HG03066 (cell line): ENCODE results near the gene SIK1.
"Not testable (repeated sequence)": the region's sequence is repeated elsewhere in the genome, so short reads cannot be mapped to it uniquely, and the experiment has no call there.

Experiments used
- ATAC-seq: cut with Tn5 transposase; IDR thresholded peaks from one replicate; pipeline ENCODE4 v1.9.1; 2021; ENCODE audit warnings: low read depth; ENCODE audit not compliant: unreplicated experiment

The SIK1 gene

DNA sequence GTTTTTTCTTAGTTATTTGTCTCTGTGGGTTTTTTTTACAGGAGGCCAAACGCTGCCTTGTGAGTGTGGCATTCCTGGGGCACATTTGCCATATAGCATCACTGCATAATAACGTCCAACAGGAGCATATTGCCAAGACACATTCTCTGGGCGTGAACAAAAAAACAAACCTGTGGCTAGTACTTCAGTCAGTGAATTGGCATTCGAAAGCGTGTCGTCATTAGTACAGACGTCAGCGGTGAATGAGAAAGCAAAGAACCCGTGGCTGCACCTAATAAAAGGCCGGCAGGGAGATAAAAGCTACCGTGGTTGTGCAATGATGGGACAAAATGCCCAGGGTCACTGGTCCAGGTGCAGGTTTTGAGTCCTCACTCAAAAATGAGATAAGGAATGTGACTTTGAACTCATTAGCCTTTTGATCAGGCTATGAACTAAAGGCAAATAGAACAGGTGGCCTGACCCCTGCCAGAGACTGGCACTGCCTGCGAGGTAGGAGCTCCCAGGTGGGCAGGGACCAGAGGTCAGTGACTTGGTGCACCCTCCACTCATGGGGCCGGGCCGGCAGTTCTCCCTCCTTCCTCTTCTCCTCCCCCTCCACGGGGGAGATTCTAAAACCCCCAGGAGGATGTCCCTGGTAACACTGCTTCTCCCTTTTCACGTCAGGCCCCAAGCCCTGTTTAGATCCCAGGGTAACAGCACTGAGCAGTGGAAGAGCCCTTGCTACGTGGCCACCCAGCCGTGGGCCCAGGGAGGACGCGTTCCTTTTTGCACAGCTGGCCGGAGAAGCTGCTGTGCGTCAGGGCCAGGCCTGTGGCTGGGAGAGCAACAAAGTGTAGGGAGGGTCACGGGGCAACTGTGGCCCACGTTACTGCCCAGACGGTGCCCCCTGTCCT lies 14.2 kb upstream of the SIK1 start:
- not testable (repeated sequence) for ATAC-seq

DNA sequence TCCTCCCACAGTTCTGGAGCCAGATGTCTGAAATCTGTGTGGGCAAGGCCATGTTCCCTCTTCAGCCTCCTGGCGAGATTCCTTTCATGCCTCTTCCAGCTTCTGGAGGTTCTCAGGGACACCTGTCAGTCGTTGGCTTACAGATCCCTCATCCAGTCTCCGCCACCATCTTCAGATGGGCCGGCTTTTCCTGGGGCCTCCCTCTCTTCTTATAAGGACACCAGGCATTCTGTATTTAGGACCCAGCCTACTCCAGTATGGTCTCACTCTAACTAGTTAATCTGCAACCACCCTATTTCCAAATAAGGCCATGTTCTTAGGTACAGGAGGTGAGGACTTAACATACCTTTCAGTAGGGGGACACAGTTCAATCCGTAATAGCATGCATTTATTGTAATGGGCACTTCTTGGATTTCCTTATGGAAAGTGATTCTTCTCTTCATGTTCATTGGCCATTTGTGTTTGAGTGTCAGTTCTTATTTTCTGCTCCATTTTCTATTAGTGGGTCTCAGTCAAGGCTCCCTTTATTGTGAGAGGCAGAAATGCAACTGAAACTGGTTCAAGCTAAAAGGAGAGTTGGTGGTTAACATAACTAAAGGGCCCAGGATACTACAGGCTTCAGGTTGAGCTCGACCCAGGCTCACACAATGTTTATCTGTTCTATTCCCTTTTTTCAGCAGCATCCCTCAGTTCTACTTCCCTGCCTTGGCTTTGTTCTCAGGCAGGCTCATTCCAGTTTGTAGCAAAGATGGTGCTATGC lies 12.6 kb upstream of the SIK1 start:
- ATAC-seq: not testable (repeated sequence)

DNA sequence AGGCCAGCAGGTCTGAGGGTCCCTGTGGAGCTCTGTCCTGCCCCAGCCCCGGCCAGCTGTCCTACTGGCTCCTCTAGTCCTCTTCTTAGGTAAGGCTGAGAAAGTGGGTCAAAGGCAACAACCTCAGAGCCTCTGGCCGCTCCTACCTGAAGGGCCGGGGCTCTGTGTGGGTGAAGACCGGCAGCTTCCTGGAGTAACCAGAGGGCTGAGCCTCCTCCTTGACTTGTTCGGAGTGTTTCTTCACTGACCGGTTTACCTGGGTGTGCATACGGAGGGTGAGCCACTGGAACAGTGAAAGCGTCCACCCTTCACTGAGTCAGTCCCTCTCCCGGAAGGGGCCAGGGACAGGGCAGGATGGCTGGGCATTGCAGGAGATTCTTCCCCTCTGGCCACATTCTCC lies 9.3 kb upstream of the SIK1 start:
- not testable (repeated sequence) for ATAC-seq

DNA sequence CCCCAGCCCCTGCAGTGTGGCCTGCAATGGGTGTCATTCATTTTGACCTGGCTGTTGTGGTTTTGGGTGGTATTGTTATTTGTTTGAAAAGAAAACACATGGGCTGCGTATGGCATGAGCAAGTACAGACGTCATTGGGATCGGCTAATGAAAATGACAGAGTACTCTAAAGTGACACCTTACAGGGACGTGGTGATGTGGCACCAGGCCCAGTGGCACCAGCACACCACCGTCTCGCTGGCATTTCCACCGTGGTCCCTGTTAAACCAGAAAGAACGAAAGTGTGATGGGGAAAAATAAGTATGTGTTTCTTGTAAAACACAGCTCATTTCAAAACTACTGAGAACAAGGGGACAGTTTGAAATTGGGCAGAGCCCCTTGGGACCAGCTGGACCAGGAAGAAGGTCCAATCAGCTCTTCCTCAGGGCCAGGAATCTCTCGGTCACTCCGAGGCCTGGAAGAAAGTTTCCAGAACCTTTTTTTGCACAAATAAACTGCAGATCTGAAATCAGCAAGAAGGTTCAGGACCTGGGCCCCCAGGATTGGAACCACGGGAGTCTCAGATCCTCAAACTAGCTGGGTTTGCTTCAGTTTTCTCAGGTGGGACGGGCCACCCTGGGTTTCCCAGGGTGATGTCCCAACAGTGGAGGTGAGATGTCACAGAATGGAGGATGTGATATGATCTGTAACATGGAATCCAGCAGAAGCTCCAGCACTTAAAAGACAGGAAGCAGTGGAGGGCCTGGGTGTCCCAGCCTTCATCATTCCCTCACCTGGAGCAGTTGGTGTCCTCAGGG lies 6.6 kb upstream of the SIK1 start:
- ATAC-seq: not testable (repeated sequence)

DNA sequence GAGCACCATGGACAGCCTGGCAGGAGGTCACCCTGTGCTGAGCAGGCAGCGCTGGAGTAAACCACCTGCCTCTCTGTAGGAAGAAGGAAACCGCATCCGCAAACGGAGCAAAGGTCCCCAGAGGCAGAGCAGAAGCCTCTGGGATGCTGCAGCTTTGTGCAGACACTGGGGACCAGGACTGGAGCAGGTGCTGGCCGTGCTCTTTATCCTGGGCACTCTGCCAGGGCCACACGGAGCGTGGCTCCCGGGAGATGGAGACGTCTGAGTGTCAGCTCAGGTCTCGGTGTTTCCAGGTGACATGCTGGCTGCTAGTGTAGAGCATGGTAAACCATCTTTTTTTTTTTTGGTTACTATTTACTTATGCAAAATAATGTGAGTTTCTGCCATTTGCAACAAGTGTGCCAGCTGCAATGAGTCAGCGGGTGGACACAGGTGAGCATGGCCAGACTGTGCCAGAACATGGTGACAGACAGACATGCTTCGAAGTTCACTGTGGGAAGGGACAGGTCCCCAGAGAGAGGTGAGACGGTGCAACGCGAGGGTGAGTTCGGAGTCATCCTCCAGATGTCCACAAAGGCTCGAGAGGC lies 4.0 kb upstream of the SIK1 start:
- ATAC-seq: not testable (repeated sequence)

DNA sequence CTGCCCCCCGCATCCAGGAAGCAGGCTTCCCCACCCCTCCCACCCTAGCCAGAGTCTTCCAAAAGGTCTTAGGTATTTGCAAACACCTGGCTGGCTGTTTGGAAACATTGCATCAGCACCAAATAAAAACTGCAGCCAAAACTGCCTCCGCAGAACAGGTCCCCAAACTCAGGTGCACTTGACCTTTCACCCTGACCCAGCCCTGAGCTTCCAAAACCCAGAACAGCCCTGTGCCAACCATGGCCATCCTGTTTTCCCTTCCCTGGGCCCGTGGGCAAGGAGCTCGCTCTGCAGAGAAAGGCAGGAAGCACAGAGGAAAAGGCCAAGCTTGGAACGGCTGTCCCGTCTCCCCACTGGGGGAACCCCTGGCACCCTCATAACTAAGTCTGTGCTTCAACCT lies 2.0 kb upstream of the SIK1 start:
- ATAC-seq: not testable (repeated sequence)

DNA sequence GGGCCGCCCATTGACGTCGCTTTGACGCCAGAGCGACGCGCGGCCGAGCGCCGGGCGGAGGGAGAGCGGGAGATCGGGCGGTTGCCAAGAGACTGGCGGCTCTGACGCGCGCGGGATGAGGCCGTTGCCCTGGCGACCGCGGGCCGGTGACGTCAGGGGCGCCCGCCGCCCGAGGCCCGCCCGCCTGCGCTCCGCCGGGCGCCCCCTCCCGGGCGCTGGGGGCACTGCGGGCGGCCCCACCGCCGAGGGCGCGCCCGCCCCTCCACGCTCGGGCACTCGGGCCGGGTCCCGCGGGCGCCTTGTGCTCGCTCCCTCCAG lies 270 bp upstream of the SIK1 start:
- ATAC-seq: peak; percentile 70

DNA sequence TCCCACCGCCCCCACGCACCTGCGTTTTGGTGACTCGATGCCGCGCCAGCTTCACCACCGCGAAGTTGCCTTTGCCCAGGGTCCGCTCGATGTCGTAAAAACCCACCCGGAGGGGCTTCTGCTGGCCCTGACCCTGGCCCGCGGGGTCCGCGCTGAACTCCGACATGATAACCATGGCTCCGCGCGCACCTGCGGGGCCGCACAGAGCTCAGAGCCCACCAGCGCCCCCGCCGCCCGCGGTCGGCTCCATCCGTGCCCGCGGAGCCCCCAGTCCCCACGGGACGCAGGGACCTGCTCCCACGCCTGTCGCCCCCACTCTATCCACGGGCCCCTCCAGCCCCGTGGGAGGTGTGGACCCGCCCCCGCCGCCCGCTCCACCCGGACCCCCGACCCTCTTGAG lies 927 bp downstream of the SIK1 start:
- not testable (repeated sequence) for ATAC-seq

DNA sequence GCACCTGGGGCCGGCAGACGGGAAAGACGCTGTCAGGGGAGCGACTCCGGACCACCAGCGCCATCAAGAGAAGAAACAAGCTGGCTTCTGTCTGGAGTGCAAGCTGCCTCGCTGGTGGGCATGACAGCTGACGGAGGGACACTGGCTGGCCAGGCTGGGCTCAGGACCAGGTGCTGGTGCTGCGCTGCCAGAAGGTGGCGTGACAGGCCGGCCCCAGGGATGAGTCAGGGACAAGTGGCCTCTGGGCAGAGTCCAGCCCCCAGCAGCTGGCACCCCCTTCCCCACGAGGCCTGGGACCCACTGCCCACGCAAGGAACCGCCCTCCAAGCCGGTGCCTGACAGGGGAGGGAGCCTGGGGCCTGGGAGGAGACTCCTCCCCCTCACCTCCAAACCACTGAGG lies 7.5 kb downstream of the SIK1 start:
- not testable (repeated sequence) for ATAC-seq

DNA sequence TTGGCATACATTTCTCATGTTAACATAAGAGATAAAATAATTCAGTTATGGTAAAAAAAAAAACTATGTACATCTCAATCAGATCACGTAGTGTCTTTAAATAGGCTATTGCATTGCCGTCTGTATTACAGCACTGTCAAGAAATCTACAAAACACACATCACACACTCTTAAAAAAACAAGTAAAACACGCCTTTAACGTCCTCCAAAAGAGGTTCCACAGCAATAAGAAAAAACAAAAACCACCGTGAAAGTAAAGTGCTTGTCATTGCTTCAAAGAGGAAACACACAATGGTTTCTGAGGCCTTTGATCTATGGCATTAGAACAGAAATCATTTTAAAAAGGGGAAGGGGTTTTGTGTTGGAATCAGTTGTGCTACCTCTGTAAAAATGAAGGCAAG lies 12.4 kb downstream of the SIK1 start:
- ATAC-seq: not testable (repeated sequence)

DNA sequence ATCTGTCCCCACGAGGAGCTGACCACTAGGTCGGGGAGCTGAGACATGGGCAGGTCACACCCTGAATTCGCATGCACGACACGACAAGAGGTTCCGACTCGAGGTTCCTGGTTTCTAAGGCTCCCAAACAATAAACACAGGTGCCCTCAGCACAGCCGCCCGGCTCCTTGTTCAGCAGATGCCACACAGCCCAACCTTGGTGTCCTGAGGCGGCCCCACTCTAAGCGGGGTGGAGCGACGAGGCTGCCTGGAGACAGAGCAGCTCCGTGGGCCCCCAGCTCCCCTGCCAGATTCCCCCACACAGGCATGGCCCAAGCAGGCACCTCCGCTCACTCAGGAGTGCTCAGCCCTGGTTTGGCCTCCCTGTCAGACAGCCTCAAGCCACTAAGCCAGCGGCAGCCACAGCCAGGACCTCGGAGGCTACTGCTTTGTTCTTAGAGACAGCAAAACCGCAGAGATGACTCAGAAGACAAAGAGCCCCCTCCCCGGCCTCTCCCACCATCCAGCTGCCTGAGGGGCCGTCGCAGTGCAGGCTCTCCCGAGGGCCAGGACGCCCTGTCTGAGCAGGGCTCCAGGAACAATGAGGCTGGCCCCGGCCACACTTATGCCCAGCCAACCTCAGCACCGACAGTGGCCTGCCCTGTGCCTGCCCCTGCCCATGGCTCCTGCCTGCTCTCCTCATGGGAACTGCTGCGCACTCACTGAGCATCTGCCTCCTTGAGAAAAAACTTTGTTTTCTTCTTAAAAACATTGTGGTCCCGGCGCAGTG lies 14.7 kb downstream of the SIK1 start:
- not testable (repeated sequence) for ATAC-seq

DNA sequence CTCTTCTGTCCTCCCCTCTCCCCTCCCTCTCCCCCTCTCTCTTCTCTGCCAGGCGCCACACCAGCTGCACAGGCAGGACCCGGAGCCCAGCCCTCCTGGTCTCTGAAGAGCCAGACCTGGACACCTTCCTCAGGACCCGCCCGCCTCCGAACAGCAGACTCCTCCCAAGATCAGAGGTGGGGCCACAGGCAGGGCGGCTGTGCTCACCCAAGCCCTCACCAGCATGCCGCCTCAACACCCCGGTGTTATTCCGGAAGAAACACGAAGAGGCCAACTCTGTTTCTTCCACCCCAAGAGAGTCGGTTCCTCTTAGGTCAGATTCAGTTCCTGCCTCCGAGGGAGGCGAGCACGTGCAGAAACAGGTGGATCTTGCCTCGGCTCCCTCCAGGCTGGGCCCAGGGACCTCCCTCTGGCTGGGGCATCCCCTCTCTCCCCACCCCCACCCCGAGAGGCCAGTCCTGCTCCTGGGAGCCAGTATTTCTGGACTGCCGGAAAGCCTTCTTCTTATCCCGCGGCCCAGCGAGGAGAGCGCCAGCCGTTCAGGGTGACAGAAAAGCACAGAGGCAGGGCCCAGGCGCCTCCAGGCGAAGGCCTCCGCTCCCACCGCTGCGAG lies 16.4 kb downstream of the SIK1 start:
- ATAC-seq: not testable (repeated sequence)

DNA sequence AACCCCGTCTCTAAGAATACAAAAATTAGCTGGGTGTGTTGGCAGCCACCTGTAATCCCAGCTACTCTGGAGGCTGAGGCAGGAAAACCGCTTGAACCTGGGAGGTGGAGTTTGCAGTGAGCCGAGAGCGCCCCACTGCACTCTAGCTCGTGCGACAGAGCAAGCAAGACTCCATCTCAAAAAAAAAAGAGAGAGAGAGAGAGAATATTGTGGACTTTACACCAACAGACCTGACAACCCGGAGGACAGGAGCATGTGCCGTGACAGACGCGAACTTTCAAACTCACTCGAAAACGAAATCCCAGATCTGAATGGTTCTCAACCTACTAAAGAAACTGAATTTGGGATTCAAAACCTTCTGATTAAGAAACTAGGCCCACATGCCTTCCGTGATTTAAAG lies 19.8 kb downstream of the SIK1 start:
- not testable (repeated sequence) for ATAC-seq

DNA sequence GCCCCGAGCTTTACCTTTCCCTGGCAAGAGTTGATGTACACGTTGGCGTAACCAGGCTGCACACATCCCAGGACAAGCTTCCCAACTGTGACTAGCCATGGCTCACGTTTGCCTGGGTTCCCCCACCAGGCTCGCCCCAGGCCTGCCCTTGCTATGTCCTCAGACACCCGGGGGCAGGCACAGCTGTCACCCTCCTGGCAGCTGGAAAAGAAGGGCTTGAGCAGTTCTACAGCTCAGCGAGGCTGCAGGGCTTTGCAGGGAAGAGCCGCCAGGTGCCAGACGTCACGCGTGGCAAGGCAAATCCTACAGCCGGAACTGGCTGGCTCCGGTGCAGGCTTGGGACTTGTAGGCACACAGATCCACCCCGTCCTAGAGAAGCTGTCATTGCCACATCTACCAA lies 22.5 kb downstream of the SIK1 start:
- not testable (repeated sequence) for ATAC-seq

DNA sequence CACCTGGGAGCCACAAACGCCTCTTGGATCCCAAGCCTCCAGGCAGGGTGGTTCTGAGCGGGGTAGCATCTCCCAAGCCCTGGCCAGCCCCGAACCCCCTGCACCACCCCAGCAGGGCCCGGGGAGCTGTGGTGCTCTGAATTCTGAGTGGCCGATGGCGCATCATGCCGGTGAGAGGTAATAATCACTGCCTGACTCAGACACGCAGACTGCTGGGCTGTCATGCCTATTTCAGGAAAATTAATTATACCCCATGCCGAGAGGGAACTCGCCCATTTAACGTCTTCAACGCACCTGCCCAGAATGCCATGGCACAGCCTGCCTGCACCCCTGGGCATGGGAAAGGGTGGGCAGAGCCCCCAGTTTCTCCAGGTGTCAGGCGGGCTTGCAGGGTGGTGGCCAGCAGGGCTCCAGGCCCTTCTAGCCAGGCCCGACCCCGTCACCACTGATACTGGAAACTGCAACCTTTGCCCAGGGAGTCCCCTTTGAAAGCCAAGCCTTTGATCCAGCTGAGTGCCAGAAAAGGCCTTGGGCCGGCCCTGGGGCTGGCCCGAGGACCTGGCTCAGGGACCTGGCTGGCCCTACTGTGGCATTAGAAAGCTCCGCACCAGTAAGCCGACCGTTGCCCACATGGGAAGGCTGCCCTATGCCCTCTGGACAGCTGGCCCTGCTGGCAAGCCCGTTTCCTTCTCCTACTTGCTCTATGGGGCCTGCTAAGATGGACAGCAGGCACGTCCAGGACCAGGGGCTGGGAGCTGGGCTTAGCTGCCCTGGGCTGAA lies 23.1 kb downstream of the SIK1 start:
- ATAC-seq: not testable (repeated sequence)

DNA sequence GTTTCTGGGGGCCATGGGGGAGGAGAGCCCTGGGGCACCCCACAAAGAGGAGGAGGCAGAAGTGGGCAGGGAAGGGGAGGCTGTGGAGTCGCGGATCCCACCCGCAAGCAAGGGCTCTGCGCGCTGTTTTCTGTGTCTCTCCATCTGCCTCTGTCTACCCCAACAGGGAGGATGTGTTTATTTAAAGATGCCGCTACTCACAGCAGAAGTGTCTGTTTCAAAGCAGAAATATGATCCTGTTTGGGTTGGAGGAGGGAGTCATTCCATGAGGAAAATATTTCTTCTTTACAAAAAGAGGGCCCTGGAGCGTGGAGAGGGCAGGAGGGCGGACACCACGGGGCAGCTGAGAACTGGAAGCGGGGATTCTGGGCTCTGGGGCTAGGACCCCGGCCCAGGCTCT lies 25.8 kb downstream of the SIK1 start:
- ATAC-seq: not testable (repeated sequence)

DNA sequence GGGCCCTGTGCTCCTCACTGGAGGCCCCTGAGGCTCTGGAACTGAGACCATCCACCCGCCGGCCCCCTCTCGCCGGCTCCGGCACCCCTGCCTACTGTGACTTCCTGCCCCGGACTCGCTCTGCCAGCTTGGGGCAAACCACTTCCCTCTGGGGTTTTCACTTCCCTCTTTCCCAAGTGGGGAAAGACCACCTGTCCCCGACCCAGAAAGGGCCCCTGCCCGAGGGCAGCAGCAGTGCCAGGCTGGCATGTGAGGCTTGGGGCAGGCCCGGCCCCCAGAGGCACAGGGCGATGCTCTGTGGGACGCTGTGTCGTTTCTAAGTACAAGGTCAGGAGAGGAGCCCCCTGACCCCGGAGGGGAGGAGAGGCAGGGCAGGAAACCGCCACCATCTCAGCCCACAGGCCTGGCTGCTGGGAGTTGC lies 27.3 kb downstream of the SIK1 start:
- ATAC-seq: not testable (repeated sequence)

DNA sequence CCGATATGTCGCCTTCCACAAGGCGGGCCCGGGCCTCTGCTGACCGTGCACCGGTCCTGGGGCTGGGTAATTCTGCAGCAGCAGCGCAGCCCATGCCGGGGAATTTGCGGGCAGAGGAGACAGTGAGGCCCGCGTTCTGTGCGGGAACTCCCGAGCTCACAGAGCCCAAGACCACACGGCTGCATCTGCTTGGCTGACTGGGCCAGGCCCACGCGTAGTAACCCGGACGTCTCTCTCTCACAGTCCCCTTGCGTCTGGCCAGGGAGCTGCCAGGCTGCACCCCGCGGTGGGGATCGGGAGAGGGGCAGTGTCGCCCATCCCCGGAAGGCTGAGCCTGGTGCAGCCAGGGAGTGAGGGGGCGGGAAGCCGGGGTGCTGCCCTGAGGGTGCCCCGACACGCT lies 27.8 kb downstream of the SIK1 start:
- not testable (repeated sequence) for ATAC-seq

DNA sequence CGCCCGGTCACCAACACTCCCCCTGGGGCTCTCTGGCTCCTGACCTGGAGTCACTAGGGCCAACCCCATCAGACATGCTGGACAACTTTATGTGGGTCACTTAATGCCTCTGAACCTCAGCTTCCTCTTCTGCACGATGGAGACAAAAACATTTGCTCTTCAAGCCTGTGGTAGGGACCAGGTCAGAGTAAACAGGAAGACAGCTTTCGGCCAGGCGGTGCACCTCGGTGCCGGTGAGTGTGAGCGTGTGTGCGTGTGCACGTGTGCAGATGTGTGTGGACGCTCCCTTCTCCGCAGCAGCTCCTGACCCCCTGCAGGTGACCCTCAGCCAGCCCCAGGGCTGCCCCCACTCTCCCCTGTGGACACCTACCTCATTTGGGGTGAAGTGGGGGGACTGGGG lies 28.4 kb downstream of the SIK1 start:
- ATAC-seq: not testable (repeated sequence)
